NCI-H2227 (cell line): ENCODE measurements around the gene PBX2.

ENCODE experiments used
- DNase-seq: peaks from one replicate; lab custom pipeline; 2025; ENCODE audit not compliant: unreplicated experiment; lab: John Stamatoyannopoulos, UW

Gene PBX2

GRCh38 chr6:32175322-32175710 is 14.7 kb downstream of the PBX2 start:
- DNase-seq = no peak

- DNase-seq = no peak
These were observed 15.6 kb downstream of the PBX2 start for GRCh38 chr6:32174416-32174815.

- DNase-seq = no peak
These were observed 16.8 kb downstream of the PBX2 start for GRCh38 chr6:32173051-32173727.

DNA sequence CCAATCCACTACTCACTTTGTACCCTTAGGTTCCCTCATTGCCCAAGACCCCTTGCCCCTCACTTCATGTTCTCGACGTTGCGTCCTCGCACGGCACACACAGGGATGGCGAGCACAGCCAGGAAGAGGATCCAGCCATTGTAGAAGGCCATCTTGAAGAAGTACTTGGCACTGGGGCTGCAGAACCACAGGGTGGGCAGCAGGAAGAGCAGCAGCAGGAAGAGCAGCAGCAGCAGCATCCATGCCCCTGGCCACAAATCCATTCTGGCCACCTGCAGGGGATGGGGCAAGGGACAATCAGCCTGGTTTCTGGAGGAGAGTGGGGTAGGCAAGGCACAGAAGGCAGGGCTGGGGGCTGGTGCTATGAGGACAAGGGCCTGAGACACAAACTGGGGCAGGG is 18.8 kb downstream of the PBX2 start:
- no peak for DNase-seq

- DNase-seq = no peak
These were observed 19.7 kb downstream of the PBX2 start for GRCh38 chr6:32170294-32170693.

GRCh38 chr6:32168807-32169591 is 21.0 kb downstream of the PBX2 start:
- DNase-seq = no peak

GRCh38 chr6:32168350-32168749 is 21.7 kb downstream of the PBX2 start:
- no peak for DNase-seq

GRCh38 chr6:32167761-32168262 is 22.2 kb downstream of the PBX2 start:
- no peak for DNase-seq

GRCh38 chr6:32167154-32167760 is 22.7 kb downstream of the PBX2 start:
- no peak for DNase-seq

GRCh38 chr6:32166411-32167061 is 23.5 kb downstream of the PBX2 start:
- no peak for DNase-seq

DNA sequence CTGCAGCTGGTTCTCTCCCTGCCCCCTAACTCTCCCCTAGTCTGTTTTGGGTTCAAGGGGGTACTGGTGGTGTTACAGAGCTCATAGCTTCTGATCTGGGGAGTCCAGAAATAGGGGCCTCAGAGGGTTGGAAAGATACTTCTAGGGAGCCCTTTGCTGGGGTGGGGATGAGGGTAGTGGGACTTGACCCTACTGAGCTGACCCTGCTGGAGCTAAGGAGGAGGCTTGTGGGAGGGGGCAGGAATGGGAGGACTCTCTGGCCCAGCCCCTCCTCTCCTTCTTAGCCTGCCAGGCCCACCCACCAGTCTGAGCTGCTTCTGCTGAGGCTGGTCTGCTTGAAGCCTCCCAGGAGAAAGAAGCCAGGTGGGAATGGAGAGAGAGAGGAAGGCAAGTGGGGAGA is 25.7 kb downstream of the PBX2 start, which contains the start of gene EGFL8:
Gene EGFL8 (plus strand): TSS at position 301 of the 400 bp plus-strand sequence. CDS start 1,571 bp downstream, outside the sequence.
- no peak for DNase-seq

DNA sequence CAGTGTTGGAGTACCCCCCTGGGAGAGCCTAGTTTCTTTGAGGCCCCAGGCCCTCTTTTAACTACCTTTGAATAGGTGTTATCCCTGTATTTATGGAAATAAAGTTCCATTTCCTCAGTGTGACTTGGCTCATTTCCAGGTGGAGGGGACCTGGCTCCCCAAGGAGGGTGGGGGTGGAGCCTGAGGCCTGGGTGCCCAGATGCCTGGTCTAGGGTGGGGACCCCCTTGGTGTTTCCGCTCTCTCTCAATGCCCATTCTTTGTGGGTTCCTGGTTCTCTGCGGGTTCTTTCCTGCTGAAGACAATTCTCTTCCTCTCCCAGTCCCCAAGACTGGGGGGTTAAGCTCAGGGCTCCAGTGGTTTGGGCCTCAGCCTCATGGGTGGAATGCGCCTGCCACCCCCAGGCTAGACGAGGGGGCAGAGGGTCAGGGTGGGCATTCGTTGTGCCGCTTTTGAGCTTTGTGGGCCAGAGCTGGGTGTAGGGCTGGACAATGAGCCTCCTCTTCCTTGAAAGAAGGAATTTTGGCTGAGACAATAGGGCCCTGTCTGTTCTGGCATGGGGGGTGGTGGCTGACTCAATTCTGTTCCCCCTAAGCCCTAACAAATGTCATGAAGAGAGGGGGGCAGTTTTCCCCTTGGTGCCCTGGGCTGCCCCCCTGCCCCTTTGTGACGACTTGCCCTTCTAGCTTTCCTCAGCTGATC is 26.3 kb downstream of the PBX2 start:
- no peak for DNase-seq

DNA sequence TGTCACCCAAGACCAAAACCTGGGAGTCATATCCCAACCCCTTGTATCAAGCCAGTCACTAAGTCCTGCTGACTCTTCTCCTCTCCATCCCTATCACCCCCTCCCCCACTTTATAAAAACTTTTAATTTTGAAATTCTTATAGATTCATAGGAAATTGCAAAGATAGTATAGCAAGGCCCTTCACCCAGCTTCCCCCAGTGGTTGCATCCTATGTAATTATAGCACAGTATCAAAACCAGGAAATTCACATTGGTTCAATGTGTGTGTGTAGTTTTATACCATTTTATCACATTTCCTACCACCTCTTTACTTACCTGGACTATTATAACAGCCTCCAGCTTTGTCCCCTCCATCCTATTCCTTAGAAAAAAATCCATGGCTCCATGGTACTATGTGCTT is 31.9 kb downstream of the PBX2 start:
- no peak for DNase-seq

DNA sequence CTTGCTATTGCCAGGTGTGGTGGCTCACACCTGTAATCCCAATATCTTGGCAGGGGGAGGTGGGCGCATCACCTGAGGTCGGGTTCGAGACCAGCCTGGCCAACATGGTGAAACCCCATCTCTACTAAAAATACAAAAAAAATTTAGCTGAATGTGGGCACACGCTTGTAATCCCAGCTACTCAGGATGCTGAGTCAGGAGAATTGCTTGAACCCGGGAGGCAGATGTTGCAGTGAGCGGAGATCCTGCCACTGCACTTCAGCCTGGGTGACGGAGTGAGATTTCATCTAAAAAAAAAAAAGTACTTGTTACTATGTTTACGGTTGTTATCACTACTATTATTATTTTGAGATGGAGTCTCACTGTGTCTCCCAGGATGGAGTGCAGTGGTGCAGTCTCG is 33.1 kb downstream of the PBX2 start:
- no peak for DNase-seq

- peak; percentile 74 for DNase-seq
These were observed 35.4 kb downstream of the PBX2 start for GRCh38 chr6:32154514-32155161.

DNA sequence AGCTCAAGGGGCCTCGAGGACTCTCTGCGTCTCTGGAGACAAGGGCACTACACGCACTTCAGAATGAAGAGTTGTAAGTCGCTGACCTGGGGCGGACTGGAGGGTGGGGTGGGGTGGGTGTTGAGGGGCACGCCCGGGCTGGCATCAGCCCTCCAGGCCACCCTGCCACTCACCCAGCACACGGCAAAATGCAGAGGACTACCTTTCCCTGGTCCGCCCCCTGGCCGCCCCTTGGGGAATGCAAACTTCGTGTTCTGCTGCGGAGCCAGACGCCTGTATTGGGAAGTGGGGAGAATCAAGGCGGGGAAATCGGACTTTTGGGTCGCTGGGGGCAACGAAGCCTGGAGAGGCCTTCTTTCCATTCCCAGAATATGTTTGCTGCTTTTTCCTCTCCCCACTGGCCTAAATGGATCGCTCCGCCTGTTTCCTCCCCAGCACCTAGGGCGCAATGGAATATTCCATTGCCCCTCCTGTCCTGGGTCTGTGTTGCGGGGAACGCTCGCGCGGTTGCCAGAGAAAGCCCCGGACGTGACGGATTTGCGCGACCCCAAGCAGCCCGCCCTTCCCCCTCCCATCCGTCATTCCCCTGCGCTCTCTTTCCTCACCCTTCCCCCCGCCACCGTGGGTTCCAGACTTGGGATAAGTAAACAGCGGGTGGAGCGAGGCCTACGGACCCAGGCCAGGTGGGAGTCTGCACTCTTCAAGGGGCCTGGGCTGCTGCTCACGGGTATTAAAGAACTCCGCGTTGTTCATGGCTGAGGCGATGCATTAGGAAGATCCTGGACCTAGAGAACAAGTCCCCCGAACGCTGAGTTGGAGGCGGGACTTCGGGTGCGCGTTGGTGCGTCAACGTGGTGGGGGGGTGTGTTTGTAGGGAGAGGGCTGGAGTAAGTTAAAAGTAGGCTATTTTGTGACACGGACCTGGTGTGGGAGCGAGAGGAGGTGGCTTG is 36.2 kb downstream of the PBX2 start, which contains the start of gene PPT2:
Gene PPT2 (plus strand): TSS at position 578 of the 950 bp plus-strand sequence. CDS start 454 bp downstream, outside the sequence.
- peak; percentile 94 for DNase-seq

- peak; percentile 79 for DNase-seq
These were observed 37.0 kb downstream of the PBX2 start for GRCh38 chr6:32152769-32153563.
